ENCODE measurements around the gene STIP1. TPM values are rescaled to one million over a fixed set of nuclear protein-coding genes. Genes with fewer than 3 reads are reported as not detected.

The STIP1 gene
- total RNA-seq, 1 experiment from 2014 or later, result 338 TPM

DNA sequence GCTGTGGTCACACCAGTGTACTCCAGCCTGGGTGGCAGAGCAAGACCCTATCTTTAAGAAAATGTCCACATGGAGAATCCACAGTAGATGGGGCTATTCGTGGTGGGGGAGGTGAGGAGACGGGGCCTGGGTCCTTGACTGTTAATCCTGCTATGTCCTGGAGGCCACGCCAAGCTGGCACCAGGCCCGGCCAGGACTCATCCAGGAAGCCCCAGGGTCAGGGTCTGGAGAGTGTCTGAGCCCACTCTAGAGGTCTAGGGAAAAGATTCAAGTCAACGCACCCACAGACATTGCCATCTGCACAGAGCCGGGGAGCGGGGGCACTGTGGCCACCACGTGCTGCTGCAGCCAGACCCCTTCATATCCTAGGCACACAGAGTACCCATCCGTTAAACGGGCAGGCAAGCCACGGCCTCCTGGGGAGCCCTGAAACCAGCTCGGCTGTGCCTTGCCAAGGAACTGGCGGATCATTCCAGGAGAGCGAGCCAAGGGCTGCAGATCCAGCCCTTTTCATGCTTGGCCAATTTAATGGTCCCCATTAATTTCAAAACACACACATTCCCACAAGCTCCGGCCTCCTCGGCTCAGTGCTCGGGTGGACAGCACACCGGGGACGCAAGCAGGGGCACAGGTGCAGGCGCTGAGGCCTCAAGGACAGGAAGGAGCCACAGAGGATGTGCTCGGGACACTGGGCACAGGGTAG lies 44.7 kb upstream of the STIP1 start:
- H3K4me3 Mint-ChIP-seq, result no peak overlapping the region
- Histone ChIP-seq H3K56ac (ENCODE audit: insufficient read length, low read depth, low read length) (no peak overlapping the region), H3K27ac (ENCODE audit: insufficient read length, low read depth, low read length) (no peak overlapping the region), H4K5ac (ENCODE audit: insufficient read length, low read depth, low read length) (no peak overlapping the region), H3T11ph (ENCODE audit: low read length) (no peak overlapping the region), H3K14ac (ENCODE audit: insufficient read depth, low read length) (no peak overlapping the region), H3K23ac (ENCODE audit: insufficient read length, low read depth, low read length) (no peak overlapping the region), H3K9me3 (ENCODE audit: control insufficient read depth, low read depth, low read length) (no peaks in the 10 kb centered on the region), H3K27me3 (ENCODE audit: insufficient read depth, low read length) (peaks cover 2% of the 10 kb centered on the region; the same call in 1 of the 2 replicates), H3K79me2 (ENCODE audit: insufficient read depth, low read length) (no peaks in the 10 kb centered on the region), H3K4ac (ENCODE audit: low read depth, low read length) (no peak overlapping the region), H3K4me2 (ENCODE audit: insufficient read depth, insufficient read length, low read length) (no peak overlapping the region), H4K20me1 (ENCODE audit: control insufficient read depth, insufficient read depth, insufficient read length) (no peaks in the 10 kb centered on the region), H4K8ac (replicated peaks; ENCODE audit: insufficient read length, low read depth, low read length) (no peak overlapping the region), H2BK20ac (ENCODE audit: low read depth, low read length, poor library complexity, severe bottlenecking) (no peak overlapping the region), H2BK120ac (ENCODE audit: low read depth, low read length, poor library complexity, severe bottlenecking) (no peak overlapping the region), H2BK5ac (ENCODE audit: insufficient read length, low read length) (no peak overlapping the region), H3K18ac (ENCODE audit: insufficient read length, low read depth, low read length) (no peak overlapping the region), H3K23me2 (ENCODE audit: insufficient read length, low read depth, low read length, poor library complexity, severe bottlenecking) (no peaks in the 10 kb centered on the region), H3K9ac (ENCODE audit: extremely low read depth, insufficient read length, low read length) (no peak overlapping the region), H2AK5ac (ENCODE audit: insufficient read length, low read length) (no peak overlapping the region), H2BK15ac (ENCODE audit: low read depth, low read length) (no peak overlapping the region), H4K91ac (ENCODE audit: insufficient read length, low read depth, low read length) (no peak overlapping the region), H3K4me1 (ENCODE audit: insufficient read depth, low read length) (no peaks in the 10 kb centered on the region), H2AFZ (ENCODE audit: low read length) (no peak overlapping the region), H3K79me1 (ENCODE audit: insufficient read depth, low read depth, low read length, poor library complexity, severe bottlenecking) (no peaks in the 10 kb centered on the region), H2BK12ac (ENCODE audit: insufficient read length, low read depth, low read length) (no peak overlapping the region)
- TF ChIP-seq CTCF (conservative IDR thresholded peaks at IDR 0.05), result no peak
- peaks cover 16% of the 10 kb centered on the region for H3K27me3 Mint-ChIP-seq (ENCODE audit: low read depth)
- peaks cover 3 to 20% of the 10 kb centered on the region in 2 experiments; a peak in 3 of 4 replicates for H3K4me1 Mint-ChIP-seq
- H3K9me3 Mint-ChIP-seq, result no peaks in the 10 kb centered on the region; a peak in 1 of 5 replicates
- no CpG with 5 or more reads among the region's 21 CpGs for WGBS (ENCODE audit: extremely low coverage, insufficient read length, low lambda C conversion rate)
- DNase-seq, result no peak
- no peaks in the 10 kb centered on the region; a peak in 1 of 7 replicates for H3K36me3 Mint-ChIP-seq (ENCODE audit: insufficient read depth in 1 of 3, low read depth in 3 of 3)
- H3K27ac Mint-ChIP-seq, result no peak overlapping the region

Data from H9 (cell line).